GM18861 (cell line): ENCODE data around the gene MEIS1.
A peak's percentile ranks its signal among the peaks of the same experiment; 100 is the strongest.
"Not testable (repeated sequence)": the region's sequence is repeated elsewhere in the genome, so short reads cannot be mapped to it uniquely, and the experiment has no call there.

Experiments used
- ATAC-seq: cut with Tn5 transposase; IDR thresholded peaks from one replicate; pipeline ENCODE4 v1.9.1; 2021; ENCODE audit not compliant: unreplicated experiment

Gene MEIS1

DNA sequence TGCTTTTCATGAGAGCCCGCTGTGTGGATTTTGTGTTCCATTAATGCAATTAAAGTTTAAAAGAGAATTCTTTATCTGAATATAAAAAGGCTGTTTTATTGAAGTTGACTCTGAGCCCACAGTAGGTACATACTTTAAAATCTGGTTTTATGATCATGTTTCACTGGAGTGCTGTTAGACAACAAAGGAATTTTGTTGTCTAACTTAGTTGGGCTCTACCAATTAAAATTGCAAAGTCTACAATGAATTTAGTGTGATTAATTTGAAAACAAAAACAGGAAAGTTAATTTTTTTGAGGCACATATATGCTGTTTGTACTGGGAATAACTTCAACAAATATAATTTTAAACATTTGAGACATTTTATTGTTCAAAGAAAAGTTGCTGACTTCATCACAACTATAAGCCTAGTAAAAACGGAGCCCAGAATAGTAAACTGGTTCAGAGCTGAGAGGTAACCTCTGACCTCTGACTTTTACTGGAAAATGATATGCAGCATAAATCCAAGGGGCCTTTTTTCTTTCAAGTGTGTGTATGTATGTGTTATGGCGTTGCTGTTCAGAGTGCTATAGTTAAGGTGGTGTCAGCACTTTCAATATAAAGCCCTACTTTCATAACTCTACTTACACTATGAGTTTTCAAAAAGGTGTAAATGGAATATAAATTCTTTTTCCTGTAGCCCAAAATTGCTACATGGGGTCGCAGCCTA is 30.2 kb downstream of the MEIS1 start:
- no peak for ATAC-seq

DNA sequence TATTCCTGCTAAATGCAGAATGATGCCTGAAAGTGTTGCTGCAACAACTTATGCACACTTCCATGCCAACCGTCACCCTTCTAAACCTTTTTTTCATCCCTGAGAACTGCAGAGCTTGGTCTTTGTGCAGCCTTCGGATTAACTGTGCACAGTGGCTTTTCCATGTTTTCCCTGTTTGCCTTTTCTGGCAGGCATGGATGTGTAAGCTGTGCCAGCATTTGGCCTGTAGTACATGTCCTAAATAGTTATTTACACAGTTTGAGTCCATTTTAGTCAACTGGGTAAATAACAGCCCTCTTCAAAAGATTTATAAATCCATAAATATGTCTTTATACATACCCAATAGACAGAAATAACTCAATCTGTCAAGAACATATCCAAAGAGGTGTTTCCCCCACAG is 31.5 kb downstream of the MEIS1 start:
- ATAC-seq: no peak

DNA sequence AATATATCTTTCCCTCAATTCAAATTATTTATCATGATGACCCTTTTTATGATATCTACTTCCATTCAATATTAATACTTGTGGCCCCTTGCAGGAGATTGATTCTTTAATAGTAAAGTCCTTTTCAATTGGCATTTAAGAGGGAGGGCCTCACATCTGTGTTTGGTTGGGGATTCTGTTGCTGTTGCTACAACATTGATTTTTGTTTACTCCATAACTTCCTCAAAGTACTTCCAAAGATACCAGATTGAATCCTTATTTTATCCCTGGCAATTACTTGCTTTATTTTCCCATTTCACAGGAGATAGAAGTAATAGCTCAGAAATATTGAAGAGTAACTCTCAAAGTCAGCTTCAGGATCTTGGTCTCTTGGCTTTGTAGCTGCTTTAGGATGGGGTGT is 32.8 kb downstream of the MEIS1 start:
- ATAC-seq: no peak

DNA sequence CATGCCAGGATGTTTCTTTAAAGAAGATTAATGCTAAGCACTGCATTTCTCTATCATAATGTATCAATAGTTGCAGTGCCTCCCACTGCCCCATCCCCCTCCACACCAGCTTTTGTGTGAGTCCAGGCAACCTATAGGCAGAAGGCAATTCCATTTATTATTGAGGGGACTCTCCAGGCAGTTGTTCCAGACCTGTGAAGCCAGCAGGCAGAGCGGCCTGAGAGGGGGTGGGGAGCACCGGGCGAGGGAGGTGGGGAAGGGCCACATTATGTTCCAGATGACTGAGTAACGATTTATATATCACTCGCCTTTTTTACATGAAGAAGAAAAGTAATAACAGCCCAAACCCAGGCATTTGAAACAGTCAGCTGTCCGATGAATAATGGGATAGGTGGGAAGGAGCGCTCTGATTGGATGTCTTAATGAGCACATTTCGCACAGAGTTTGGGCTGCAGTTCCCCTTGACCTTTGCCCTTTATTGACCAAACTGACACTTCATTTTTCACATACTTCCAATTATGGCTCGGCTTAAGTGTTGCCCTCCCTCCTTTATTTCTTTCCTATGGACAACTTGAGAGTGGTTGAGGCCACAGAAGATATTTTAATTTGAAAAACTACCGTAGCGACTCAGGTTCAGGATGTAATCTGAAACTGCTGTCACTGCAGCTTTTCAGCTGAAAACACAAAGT is 34.4 kb downstream of the MEIS1 start:
- ATAC-seq: no peak

DNA sequence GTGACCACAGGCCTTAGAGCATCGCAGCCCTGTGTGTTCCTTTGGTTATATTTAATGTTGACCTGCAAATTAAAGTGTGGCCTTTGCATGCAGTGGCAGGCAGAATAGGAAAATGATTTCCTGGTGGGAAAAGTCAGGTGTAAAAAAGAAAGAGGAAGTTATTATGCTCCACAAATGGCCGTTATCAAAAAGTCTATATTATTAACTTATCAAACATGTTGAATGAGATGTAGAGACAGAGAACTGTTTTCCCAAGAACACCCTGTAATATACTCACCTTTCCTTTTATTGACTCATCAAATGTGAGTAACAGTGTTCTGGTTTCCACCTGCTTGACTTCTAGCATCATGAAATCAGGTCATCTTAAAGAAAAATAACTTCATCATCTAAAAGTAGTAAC is 35.3 kb downstream of the MEIS1 start:
- ATAC-seq: no peak

DNA sequence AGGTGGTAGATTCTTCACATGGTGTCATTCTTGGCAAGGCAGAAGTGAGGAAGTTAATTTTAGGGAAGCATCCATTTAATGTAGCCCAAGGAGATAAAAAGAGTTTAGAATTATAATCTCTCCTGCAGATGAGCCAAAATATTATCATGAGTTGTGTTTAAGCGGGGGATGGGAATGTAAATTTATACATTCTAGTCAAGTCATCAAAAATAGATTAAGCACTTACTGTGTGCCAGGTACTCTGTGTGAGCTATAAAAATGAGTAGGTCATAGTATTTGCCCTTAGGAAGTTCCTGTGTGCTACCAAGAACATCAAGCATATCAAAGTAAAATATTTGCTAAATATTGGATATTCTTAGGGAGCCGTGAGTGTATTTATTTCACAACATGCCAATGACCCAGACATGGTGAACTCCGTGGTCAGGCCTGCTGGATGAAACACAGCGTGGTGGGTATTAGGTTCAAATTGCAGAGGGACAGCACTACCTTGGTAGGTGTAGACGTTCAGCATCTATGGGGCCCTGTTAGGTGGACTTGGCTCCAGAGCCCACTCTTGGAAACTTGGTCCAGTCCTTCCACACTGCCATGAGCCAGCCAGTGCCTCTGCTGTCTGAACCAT is 37.4 kb downstream of the MEIS1 start:
- ATAC-seq: no peak

DNA sequence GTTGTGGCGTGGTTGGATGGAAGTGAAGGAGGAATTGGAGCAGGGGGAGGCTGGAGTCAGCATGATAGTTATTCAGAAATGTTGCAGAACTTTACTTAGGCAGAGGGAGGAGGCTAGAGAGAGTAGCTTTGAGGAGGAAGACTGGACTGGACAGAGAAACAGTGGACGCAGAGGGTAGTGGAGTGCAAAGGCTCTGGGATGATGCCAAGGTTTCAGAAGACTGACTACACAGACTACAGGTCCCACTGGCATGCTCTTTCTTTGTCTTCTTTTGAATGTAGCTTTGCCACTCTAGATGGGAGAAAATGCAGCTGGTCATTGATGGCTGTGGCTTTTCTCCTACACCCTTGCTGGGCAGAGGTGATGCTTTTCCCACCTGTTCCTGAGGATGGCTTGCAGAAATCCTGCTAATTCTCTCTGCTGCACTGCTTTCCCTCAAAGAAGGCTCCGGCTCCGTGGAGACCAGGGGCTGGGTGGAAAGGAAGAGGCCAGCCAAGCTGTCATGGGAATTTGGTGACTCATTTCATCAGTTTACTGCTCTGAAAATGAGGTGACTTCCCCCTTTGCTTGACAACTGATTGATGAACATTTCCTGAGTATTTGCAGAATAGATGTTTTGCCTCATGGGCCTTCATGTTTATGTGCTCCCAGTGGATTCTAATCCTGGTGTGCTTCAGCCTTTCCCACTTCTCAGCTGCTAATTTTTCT is 42.4 kb downstream of the MEIS1 start:
- ATAC-seq: peak; percentile 57

DNA sequence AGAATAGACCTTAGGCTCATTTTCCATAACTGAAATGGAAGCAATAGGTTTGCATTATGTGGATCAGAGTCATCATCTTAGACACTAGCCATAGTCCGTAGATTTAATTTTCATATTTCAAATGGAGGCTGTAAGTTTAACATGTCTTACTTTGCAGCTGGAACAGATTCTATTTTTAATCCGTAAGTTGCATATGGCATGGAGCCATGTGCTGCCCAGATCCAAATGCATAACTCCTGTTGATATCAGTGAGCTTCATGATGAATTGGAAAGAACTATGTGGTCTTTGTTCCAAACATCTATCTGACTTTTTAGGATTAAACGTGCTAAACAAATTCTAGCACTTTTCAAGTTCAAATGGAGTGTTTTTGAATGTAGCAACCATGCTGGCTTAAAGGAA is 43.4 kb downstream of the MEIS1 start:
- ATAC-seq: no peak

DNA sequence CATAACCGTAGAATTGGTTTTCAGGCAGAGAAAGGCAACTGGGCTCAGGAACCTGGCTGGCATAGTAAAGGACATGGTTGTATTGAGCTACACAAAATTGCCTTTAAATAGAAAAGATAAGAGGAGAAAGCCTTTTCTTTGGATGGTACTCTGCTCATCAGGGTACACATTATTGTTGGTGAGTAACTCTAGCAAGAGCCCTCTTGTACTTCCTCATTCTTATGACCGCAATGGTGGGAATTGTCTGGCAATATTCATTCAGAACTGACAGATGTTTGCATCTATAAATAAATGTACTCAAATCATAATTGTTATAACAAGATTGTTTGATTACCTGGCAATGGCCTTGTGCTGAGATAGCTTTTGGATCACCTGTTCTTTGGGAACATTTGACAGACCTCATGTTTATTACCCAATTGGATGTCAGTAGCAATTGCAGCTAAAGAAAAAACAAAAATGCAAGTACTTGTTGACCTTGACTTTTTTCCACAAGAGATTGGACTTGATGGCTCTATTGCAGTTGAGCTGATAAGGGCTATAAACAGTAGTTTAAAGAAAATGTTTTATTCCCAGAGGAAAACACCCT is 43.9 kb downstream of the MEIS1 start:
- no peak for ATAC-seq

DNA sequence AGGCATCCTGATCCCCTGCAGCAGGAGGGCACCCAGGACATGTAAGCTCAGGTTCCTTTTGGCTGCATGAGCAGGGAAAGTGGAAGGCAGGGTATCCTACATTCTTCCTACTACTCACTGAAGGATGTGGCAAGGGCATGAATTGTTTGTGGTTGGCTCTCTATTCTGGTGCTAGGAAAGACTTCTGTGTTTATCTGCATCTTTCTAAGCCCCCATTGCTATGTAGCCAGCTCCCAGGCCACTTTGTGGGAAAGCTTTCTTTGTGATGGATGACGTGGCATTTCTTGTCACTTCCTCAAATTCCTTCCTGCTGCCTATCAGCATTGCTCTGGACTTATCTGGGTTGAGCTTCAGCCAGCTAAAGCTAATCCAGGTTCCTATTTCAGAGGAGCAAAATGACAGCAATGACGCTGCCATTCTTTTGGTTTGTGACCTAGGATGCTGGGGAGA is 46.2 kb downstream of the MEIS1 start:
- no peak for ATAC-seq

DNA sequence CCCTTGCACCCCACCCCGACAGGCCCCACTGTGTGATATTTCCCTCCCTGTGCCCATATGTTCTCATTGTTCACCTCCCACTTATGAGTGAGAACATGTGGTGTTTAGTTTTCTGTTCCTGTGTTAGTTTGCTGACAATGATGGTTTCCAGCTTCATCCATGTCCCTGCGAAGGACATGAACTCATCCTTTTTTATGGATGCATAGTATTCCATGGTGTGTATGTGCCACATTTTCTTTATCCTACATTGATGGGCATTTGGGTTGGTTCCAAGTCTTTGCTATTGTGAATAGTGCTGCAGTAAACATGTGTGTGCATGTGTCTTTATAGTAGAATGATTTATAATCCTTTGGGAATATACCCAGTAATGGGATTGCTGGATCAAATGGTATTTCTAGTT is 50.3 kb downstream of the MEIS1 start:
- ATAC-seq: not testable (repeated sequence)

DNA sequence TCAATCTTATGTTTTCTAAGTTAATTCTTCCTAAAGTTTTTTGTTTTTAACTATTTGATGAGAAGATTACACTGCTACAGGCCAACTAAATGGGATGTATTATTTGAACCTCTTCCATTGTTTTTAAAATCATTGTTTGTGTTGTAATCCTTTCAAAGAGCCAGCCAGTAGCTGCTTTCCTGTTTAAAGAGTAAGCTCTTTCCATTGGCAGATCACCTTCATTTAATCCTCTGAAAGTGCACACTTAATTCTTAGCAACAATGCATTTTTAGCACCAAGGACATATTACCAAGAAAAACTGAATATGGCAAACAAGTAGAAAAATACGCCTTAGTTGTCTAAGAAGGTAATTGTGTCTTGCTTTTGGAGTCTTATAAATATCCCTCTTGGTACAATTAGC is 54.0 kb downstream of the MEIS1 start:
- no peak for ATAC-seq

DNA sequence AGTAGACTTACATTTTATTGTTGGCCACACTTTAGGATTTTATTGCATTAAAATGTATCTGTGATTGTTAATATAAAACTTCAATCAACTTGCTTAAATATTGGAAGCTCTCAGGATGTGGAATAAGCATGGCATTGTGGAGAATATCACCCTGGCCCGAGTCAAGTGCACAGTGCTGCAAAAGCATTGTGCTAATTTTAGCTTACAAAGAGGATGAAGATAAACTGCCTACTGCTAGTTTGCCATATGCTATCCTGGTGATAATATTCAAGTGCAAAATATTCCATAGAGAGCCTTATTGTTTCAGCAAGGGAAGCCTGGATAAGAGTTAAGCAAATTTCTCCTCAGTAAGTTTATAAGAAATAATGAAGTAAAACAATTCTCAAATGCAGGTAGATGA is 54.5 kb downstream of the MEIS1 start:
- ATAC-seq: no peak

DNA sequence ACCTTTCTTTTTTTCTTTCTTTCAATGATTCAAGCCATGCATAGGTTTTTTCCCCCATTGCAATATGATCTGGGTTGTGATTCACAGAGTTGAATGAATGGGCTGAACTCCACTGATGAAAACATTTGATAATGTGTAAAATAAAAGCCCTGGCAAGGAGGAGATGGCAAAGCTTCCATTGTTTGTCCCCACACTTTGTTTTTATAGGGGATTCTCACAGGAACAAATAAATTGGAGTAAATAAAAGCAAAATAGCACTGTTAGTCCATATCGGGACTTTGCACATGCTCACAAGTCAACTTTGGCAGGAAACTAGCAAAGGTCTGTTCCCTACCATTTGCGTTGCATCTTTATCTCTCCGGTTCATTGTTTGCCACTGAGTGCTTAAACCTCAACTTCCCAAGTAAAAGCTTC is 55.7 kb downstream of the MEIS1 start:
- ATAC-seq: no peak

DNA sequence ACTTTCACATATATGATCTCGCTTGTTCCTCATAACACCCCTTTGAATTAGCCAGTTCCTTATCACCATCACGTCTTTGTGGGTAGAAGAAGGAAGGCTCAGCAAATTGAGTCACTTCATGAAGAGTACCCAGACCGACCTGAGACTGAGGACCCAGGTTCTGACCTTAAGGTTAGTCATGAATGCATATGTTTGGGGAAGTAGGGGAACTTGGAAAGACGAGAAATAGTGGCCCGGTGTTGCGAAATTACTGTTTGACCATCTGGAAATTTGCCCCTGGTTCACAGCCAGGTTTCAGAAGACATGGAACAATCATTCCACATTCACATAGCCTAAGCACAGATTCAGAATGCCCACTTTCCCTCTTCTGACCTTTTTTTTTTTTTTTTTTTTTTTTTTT is 59.8 kb downstream of the MEIS1 start:
- no peak for ATAC-seq

DNA sequence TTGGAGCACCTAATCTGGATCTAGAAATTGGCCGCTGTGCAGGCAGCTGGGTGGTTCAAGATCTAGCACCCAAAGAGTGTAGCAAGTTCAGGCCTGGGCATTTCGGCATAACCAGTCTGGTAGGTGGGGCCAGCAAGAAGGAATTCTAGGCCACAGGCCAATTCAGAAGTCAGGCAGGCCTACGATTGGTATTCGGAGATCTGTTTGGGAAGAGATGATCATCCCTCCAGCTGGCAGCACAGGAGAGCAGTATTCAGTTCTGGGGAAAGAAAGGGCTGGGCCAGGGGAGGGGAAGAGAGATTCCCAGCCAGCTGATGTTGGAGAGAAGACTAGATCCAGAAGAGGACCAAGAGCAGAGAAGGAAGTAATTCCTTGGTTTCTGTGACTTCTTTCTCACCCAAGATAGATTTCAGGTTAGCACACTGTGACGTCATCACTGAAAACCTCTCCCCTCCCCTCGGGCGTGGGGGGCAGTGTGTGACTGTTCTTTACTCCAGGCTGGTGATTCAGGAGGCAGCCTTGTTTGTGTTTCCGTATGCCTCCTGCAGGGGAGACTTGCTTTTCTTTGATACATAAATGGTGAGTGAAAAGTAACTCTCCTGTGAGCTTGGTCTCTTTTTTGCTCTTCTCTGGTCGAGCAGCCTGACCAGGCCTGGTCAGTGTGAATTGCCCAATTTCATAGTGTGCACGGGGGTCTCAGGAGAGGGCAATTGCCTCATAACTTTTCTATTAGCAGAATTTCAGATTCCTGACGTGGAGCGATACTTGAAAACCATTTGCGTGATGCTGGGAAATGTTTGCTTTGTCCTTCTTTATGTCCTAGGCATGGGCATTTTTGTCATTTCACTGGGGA is 61.1 kb downstream of the MEIS1 start:
- ATAC-seq: no peak

DNA sequence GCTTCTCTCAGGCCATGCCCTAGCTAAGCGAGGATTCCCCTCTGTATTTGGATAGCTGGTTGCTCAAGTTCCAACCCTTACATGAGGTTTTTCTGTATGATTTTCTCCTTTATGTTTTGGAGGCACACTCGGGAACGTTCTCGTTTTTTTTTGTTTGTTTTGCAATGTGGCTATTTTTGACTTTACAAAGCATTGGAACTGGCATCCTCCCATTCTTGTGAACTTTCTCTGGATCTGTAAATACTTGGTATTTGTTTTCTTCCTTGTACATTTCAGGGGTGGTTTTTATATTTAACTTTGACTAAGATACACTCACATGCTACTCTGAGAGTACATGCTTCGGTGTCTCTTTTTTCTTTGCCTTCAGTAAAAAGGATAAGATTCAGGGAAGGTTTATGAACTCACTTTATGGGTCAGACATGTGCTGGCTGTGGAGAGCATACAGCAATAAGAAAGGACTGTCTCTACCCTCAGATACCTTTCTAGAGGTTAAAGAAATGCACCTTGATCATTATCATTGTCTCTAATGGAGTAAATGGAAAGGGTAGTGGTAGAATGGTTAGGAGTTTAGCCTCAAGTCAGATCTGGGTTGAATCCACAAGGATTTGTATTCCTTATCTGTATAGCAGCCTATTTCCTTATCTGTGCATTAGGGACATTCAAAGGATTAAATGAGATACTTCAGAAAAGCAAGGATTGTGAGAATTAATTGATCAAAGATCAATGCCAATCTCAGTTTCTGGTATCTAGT is 61.9 kb downstream of the MEIS1 start:
- ATAC-seq: no peak

DNA sequence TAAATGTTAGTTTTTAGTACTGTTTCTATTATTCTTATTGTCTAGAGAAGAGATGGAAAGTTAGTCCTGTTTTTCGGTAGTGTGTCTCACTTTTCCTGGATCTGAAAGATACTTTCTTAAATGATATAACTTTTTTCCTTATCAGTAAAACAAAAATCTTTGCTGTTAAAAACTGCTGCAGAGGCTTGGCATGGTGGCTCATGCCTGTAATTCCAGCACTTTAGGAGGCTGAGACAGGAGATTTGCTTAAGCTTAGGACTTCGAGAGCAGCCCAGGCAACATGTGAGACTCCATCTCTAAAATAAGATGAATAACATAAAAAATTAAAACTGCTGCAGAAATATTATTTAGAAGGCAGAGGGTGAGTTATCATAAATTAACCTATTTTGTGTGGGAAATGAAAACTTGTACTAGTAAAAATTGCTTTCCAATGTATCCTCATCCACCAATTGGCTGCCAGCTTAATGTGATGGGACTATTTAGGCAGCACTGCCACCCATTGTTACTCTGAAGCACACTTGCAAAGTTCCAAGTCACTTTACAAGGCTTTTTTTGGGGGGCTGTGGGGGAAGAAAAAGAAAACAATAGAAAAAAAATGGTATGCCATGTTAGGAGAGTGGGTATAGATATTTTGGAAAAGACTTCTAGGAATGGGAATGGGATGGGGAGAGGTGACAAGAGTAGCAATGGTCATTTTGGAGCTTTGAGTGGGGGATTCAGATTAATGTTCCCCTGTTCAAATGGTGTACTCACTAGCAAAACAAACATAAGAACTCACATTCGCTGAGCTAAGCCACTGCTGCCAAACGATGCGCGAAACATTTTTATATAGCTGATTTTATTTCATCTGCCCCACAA is 62.7 kb downstream of the MEIS1 start:
- no peak for ATAC-seq
